ENCODE data around the gene FADD.
A peak's percentile ranks its signal among the peaks of the same experiment; 100 is the strongest.

Gene FADD, protein sequence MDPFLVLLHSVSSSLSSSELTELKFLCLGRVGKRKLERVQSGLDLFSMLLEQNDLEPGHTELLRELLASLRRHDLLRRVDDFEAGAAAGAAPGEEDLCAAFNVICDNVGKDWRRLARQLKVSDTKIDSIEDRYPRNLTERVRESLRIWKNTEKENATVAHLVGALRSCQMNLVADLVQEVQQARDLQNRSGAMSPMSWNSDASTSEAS

DNA sequence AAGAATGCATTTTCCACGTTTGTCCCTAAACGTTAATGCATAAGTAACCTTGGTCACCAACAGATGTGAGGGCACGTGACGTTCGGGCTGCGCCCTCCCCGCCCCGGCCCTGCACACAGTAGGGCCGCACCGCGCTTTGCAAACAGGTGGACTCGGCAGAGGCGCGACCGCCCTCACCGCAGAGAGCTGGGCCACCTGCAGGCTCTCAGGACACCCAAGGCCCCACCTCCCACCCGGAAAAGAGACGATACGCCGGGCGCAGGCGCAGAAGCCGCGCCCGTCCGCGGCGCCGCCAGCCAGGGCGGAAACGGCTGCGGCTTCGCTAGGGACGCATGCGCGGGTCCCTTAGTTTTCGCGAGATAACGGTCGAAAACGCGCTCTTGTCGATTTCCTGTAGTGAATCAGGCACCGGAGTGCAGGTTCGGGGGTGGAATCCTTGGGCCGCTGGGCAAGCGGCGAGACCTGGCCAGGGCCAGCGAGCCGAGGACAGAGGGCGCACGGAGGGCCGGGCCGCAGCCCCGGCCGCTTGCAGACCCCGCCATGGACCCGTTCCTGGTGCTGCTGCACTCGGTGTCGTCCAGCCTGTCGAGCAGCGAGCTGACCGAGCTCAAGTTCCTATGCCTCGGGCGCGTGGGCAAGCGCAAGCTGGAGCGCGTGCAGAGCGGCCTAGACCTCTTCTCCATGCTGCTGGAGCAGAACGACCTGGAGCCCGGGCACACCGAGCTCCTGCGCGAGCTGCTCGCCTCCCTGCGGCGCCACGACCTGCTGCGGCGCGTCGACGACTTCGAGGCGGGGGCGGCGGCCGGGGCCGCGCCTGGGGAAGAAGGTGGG is at the start of gene FADD:
TSS of gene FADD (plus strand) at position 377 of the 831 bp plus-strand sequence. CDS start at position 541, 164 bp downstream.
- DNase-seq, result peak; percentile 93

DNA sequence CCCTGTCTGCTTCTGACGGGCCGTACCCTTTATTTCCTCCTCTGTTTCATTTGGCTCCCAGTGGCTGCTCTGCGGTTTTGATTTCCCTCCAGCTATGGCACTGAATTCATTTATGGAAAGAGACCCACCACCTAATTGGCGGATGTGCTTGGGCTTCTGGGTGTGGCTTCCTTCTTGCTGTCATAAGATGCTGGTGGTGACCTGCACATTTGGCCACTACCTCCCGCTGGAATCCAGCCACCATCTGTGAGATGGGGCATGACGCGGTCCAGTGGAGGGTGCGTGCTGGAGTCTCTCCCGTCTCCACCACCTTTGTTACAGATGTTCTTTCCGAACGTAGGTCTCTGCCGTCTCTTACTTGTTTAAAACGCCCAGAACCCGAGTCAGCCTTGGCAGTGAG is 47.7 kb upstream of the FADD start:
- DNase-seq, result no peak

DNA sequence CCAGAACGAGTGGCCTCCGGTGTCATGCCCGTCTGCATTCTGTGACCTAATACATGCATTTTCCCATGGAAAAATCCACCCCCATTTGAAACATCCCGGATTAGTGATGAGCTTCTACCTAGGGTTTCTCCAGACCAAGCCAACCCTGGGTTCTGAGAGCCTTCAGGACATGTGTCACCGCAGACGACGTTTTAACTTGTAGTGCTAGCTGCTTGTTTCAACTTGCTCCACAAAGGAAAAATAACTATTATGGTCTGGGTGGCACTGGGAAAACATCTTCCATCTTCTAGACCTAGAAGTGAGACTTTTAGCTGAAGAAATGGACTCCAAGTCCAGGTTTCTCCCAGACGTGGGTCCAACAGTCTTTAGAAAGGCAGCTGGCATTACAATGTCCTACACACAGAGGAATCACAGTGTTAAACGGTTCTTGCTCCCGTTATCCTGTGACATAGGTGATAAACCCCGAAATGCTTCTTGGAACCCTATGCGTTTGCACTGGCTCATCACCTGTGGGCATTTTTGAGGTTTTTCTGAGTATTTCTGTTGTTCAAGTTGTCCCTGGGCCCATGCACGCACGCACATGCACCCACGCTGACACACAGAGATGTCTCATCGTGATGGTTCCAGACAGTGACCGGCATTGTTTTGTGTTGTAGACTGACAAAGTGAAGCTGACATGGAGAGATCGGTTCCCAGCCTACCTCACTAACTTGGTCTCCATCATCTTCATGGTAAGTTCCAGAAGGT is 46.6 kb upstream of the FADD start:
- no peak for DNase-seq

DNA sequence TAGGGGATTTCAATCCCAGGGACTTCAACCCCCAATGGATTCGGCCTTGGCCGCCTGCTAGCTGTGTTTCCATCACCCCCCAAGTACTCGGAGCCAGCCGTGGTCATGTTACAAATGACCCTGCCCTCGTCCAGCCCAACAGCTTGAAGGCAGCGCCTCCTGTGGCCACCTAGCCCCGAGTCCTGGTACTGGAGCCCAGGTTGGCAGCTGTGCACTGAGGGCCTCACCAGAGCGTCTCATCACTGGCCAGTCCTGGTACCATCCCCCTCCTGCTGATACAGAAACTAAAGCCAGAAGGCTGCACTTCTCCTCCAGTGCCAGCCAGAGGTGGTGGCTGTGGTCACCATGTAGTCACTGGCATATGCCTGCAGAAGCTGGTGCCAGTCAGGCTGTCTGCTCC is 44.9 kb upstream of the FADD start:
- DNase-seq, result no peak

DNA sequence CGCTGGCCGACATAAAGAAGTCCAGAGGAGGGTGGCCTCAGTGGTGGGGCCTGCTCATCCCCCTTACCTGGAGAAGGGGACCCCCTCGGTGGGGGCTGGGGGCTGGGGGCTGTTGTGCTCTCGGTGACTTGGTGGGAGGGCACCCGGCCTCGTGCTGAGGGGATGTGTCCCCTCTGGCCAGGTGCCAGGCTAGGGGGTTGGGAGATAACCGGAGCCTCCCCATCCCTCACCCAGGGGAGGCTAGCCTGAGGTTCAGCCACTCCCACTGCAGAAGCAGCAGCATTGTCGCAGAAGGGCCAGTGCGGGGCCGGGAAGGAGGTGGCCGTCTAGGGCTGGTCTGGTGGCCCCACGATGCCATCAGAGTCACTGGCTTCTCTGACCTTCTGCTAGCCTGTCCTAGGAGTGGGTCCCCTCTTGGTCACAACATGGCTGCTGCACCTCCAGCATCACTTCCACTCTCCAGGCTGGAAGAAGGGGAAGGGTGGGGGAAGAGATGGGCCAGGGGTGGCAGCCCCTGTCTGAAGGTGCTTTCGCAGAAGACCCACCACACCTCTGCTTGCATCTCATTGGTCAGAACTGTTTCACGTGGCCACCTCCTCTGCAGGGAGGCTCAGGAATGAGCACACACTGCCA is 44.2 kb upstream of the FADD start:
- no peak for DNase-seq

DNA sequence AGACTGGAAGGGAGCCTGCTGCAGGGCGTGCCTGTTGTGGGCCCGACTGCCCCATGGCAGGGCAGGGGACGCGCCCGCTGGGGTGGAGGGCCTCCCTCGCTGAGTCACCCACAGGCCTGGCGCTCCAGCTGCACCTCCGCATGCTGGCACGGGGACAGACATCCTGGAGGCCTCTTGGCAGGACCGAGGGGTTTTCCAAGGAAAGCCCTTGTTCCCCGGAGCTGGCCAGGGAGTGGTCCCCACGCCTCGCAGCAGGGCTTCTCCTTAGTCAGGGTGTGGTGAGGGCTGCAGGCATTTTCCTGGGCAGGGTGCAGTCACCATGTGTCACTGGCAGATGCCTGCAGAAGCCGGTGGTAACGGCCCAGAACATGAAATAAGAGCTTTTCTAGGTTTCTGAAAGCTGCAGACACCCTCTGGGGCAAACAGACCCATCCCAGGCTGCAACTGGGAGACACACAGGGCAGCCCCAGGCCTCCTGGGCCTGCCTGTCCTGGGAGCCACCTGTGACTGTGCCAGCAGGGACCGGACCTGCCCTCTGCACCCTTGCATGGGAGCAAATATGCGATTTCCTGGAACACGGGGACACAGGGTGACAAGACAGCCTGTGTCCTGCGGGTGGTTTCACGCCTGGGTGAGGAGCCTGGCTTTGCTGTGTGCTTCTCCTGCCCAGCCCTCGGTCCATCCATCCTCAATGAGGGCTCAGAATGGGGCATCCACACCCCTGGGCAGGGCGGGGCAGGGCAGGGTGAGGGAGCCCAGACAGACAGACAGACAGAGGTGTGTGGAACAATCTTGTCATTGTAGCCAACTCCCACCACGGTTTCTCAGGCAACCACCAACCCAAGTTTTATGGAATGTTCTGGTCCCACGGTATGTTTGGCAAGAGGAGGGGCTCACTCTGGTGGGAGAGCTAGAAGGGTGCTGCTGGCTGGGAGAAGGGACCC is 43.2 kb upstream of the FADD start:
- no peak for DNase-seq

DNA sequence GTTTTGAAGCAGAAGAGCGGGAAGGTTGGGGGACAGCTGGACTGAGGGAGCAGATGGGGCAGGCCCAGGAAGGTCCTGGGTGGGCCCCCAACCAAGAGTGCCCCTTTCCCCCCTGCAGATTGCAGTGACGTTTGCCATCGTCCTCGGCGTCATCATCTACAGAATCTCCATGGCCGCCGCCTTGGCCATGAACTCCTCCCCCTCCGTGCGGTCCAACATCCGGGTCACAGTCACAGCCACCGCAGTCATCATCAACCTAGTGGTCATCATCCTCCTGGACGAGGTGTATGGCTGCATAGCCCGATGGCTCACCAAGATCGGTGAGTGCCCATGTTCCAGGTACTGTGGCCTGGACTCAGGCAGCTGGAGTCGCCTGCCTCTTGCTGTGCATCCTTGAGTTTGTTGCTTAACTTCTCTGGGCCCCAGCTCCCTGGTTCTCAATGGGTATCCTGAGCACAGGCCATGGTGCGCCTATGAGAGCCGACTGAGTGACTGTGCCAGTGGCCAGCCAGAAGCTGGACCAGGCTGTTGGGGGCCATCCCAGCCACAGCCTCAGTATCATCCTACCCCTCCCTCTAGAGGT is 42.0 kb upstream of the FADD start:
- DNase-seq, result no peak

DNA sequence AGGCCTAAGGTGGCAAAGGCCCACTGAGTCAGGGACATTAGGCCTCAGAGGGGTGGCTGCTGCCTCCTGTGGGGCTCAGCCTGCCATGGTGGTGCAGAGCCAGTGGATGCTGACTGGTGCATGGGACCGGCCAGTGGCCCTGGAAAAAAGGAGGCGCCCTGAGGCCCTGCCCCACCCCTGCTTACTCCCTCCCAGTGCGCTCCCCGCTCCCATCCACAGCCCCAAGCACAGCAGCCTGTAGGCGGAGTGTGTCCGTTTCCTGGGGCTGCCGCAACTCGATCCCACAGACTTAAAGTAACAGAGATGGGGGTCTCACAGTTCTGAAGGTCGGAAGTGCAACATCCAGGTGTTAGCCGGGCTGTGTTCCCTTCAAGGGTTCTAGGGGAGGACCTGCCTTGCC is 38.4 kb upstream of the FADD start:
- no peak for DNase-seq

DNA sequence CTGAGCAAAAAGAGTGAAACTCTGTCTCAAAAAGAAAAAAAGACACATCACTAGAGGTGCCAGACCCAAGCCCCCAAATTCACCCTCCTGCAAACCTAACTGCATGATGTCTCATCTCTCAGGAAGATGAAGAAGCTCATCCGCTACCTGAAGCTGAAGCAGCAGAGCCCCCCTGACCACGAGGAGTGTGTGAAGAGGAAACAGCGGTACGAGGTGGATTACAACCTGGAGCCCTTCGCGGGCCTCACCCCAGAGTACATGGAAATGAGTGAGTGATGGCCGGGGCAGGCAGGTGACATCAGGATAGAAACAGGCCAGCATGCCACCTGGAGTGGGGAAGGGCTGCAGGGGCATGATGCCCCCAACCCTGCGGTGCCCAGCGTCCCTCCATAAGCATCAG is 36.0 kb upstream of the FADD start:
- no peak for DNase-seq

DNA sequence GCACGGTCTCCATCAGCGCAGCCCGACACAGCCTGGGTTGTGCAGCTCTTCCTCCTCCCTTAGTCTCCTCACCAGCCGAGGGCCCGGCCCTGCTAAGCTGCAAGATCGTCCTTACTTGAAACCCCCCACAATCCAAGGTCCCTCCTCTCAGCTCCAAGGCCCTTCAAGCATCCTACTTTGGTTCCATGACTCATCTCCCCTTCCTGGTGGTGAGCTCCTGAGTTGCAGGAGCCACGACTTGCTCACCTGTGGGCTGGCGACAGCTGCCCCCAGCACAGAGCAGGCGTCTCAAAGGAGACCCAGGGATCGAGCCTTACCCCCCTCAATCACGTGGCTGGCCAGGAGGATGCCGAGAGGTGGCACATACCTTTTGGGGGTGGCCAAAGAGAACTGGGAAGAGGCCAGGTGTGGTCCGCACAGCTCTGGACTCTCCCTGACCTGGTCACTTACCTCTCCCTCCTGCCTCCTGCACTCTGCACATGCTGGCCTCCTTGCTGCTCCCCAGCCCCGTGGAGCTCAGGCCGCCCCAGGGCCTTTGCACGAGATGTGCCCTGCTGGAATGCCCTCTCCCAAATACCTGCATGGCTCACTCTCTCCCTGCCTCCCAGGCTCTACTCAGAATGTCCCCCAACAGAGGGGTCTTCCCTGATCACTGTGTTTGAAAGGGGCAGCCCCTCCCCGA is 35.2 kb upstream of the FADD start:
- DNase-seq, result no peak

DNA sequence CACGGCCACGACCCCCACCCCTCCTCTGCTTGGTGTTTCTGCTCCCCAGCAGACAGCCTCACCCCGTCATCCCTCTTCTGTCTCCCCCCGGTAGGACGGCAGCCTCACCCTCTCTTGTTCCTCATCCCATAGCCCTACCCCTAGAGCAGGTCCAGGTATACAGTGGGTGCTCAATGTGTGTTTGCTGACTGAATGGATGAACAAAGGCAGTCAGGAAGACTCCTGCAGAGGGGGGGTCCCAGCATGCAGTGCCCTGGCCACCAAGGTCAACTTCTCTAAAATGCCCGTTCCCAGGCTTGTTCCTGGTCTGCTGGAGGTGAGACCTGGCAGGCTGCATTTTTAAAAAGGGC is 34.7 kb upstream of the FADD start:
- no peak for DNase-seq

DNA sequence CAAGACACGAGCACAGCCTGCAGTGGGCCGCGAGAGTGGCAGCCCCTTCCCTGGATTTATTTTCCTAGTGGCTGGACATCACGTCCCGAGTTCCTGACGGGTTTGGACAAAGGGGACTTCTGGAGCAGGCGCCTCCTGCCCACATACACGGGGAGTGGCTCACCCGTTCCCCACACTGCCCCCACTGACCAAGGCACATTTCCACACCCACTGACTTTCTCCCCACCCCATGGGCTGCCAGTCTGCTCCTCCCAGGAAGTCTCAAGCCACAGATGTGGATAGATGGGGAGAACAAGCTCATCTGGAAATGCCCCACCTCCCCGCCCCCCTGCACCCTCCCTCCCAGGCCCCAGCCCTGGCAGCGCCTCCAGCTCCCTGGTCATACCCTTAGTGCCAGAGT is 34.0 kb upstream of the FADD start:
- DNase-seq, result no peak

DNA sequence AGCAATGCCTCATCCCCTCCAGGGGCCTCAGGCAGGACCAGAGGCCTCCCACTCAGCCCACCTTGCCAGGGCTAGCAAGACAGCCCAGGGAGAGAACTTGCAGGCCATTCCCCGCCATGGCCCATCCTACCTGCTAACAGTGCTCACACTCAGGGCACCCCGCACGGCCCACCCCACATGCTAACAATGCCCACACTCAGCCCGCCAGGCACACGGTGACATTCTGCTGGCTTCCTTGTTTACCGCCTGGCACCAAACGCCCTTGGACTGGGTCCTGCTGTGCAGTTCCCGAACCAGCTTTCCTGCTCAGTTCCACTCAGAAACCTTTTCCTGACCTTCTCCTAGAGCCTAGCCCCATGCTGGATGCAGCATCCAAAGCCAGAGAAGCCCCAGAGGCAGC is 33.5 kb upstream of the FADD start:
- DNase-seq, result no peak

DNA sequence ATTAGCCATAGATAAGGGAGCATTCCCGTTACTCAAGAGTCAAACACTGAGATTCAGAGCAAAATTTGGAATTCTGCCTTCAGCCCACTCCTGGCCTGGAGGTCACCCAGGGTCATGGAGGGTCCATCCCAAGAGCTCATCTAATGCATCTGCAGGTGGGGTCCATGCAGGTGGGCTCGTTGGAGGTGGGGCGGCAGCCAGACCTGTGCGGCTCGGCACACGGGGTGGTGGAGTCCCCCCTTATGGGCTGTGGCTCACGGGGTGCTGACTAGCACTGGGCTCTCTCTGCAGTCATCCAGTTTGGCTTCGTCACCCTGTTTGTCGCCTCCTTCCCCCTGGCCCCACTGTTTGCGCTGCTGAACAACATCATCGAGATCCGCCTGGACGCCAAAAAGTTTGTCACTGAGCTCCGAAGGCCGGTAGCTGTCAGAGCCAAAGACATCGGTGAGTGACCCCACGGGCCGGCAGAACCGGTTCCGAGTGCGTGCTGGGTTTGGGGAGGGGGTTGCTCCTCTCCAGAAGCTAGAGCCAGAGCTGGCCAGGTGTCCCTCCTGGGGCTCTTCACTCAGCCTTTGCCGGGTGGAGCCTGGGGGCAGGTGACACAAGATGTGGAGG is 32.4 kb upstream of the FADD start:
- no peak for DNase-seq

DNA sequence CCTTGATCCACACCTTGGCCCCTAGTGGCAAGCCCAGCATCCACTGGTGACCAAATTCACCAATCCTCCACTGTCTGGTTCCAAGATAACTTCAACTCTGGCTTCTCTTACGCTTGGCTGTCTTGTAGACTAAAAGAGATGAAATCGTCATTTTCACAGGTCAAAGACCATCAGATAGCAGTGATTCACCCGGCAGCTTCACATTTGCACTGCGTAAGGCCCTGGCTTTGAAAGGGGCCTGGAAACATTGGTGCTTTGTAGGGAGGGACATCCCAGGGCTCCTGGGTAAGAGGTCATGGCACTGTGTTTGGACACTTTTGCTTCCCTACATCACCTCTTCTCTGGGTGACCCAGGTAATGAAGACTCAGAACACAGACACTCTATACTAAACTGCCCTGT is 30.1 kb upstream of the FADD start:
- DNase-seq, result no peak

DNA sequence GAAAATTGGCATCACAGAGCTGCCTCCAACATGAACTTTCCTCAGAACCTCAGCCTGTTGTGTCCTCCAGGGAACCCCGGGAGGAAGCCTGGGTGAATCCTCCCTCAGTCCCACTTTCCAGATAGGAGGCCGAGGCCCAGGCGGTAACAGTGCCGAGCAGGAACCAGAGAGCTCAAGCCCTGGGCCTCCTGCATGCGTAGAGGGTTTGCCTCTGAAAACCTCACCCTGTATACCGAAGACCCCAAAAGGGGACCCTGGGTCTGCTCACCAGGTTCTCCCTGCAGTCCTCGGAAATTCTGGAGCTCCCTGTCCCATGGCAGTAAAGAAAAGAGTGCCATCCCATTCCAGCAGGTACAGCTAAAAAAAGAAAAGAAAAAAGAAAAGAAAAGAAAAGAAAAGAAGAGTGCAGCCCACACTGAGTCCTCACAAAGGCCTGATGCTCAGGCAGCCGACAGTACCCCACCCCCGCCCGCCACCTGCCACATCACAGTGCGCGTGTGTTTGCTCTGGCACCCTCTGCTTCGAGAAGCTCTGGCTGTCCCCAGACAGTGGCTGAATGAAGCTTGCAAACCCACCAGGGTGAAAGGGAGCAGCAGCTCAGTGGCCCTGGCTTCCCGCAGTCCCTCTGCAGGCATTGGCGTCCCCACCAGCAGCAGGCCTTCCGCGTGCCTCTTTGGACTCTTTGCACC is 28.4 kb upstream of the FADD start:
- DNase-seq, result no peak

DNA sequence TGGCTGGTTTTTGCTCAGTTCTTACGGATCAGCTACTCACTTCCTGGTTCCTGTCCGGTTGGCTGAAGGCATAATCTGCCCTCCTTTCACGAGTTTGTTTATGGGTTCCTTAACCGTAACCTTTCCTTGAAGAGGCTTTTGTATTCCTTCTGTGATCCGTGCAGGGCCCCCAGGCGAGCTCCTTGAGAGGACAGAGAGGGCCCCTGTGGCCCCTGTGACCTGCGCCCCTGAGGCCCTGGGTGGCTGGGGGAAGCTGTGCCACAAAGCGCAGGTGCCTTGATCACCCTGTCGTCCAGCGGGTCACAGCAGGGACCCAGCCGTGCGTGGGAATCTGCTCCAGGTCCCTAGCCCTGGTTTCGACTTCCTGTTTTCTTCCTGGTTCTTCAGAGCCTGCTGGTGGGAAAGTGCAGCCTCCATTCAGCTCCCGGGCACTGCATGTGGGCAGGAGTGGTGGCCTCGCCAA is 27.8 kb upstream of the FADD start:
- DNase-seq, result no peak

DNA sequence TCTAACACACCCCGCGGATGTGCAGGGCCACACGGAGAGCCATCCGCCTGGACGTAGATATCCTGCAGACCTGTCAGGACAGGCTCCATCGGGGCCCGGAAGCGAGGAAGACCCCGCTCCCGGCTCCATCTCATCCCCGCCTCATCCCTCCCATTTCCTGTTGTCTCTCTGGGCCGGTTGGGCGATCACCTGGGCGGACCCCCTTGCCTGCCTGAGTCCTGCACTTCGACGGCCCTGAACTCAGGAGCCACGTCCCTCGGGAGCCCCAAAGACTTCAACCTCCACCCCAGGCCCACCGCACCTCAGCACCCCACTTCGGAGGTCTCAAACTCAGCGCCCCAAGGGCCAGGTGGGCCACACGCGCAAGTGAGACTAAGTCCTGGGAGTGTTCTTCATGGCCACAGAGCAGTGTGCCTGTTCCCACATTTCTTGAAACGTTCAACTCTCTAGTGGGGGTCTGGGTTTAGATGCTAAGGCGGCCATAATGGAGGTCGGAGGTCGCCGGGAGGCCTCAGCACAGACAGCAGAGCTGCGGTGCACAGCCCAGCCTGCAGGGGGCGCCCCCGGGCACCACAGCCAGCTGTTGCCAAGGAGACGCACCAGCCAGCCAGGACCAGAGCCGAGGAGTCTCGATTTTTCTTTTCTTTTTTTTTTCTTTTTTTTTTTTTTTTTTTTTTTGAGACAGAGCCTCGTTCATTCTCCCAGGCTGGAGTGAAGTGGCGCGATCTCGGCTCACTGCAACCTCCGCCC is 26.0 kb upstream of the FADD start:
- peak; percentile 33 to 46 for DNase-seq

DNA sequence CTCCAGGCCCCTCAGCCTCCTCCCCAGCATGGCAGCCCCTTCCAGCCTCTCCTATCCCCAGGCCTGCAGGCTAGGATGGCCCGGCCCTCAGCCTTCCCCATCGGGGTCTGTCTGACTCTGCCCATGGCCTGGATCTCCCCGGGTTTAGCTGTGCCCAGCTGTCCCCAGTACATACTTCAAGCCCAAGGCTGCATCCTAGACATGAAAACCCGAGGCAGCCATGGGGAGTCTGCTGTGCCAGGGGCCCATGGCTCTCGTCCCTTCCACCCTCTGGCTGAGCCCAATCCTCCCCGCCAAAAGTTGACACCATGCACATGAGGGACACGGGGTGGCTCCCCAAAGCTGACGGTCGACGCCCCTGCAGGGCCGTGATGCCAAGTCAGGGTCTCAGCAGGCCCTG is 22.2 kb upstream of the FADD start:
- no peak for DNase-seq

Data from CD4-positive, alpha-beta T cell treated with Interleukin-1 beta for 1 hour (primary cell).